Thymus (tissue), 11 donors: Measurements from ENCODE around the gene SEPTIN8. TPM values are rescaled to one million over a fixed set of nuclear protein-coding genes. Genes with fewer than 3 reads are reported as not detected.

Source experiments
- DNase-seq, 9 donors: peaks; one replicate each; pipeline ENCODE4 v3.0.0-alpha.2; 2013; ENCODE audit warnings: low spot score in 9 of 9, low read depth in 6 of 9, missing footprints in 1 of 9
- H3K27ac ChIP-seq, 2 donors: one replicate each; pipeline ENCODE4 v1.5.1; 2013; ENCODE audit warnings: control low read depth in 1 of 2, low read depth in 1 of 2, low read length in 1 of 2, mild to moderate bottlenecking in 1 of 2, moderate library complexity in 1 of 2
- H3K27me3 ChIP-seq, 2 donors: one replicate each; pipeline ENCODE4 v1.5.1; 2013; ENCODE audit warnings: low read length in 1 of 2; ENCODE audit not compliant: control insufficient read depth in 2 of 2, insufficient read depth in 1 of 2
- H3K36me3 ChIP-seq, 2 donors: one replicate each; pipeline ENCODE4 v1.5.1; 2013; ENCODE audit warnings: low read length in 1 of 2, mild to moderate bottlenecking in 1 of 2, moderate library complexity in 1 of 2; ENCODE audit not compliant: control insufficient read depth in 2 of 2, insufficient read depth in 2 of 2
- H3K4me1 ChIP-seq, 2 donors: one replicate each; pipeline ENCODE4 v1.5.1; 2013; ENCODE audit warnings: low read length in 2 of 2; ENCODE audit not compliant: control insufficient read depth in 2 of 2, insufficient read depth in 2 of 2
- H3K4me3 ChIP-seq, 2 donors: one replicate each; pipeline ENCODE4 v1.5.1; 2013; ENCODE audit warnings: low read length in 2 of 2, control low read depth in 1 of 2, mild to moderate bottlenecking in 1 of 2
- H3K9me3 ChIP-seq, 2 donors: one replicate each; pipeline ENCODE4 v1.5.1; 2013; ENCODE audit warnings: low read length in 1 of 2, mild to moderate bottlenecking in 1 of 2; ENCODE audit not compliant: control insufficient read depth in 2 of 2, insufficient read depth in 1 of 2
- WGBS: extraction: QIAGEN DNeasy Blood & Tissue Kit; methylation state at CpG from one replicate; pipeline ENCODE4 v1.1.7; 2013; 5-methylcytosine and 5-hydroxymethylcytosine counted together
- polyA plus RNA-seq: library from polyadenylated mRNA; stranded (reverse); fragments of 200-250 nt; gene quantifications from one replicate; pipeline ENCODE4 v1.2.3, GENCODE V29; 2013
- total RNA-seq: library from RNA; stranded (reverse); fragments of 120-200 nt; gene quantifications from one replicate; pipeline ENCODE4 v1.2.4, GENCODE V29; 2013
- donor health status: healthy.

SEPTIN8 gene
- total and polyA plus RNA-seq, 2 donors, result 13.8 to 17.8 TPM

- 98% methylated on average over 5 of the region's 5 CpGs for WGBS
- no peak overlapping the region for H3K27ac ChIP-seq
Observed at GRCh38 chr5:132773114-132773513, 3.9 kb downstream of the SEPTIN8 start.

DNA sequence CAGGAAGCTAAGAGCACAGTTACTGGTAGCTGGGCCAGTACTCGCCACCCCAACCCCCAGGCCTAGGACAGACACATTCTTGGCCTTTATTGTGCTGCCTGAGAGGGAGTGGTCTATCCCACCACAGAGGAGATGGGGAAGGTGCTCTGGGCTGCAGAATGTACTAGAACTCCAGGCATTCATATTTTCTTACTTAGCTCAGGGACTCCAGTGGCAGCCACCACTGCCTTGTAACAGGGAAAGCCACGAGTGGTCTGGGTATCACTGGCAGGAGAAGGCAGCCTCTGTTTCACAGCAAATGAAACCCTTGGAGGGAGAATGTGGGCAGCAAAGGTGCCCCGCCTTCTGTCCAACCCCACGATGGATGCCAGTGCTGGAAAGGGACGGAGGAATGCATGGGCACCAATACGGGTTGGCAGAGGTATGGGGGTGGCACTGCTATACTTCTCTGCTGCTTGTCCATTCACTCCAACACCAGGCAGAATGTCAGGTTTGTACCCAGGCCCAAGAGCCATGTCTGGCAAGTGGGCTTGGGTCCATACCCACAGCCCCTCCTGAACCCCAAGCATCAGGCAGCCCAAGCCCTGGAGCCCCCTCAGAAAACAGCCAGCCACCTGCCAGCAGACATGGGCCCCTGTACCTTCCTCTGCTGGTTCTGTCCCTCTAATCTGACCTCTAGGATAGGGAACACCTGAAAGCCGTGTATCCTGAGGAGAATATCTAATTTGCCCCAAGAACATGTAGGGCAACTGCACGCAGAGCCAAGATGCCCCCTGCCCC is 4.6 kb downstream of the SEPTIN8 start:
- Histone ChIP-seq H3K27me3 (peaks cover 7 to 46% of the 10 kb centered on the region in 2 donors), H3K4me1 (peaks cover 6 to 13% of the 10 kb centered on the region in 2 donors), H3K27ac (no peak overlapping the region), H3K36me3 (no peaks in the 10 kb centered on the region), H3K4me3 (no peak overlapping the region), H3K9me3 (no peaks in the 10 kb centered on the region)
- no peak for DNase-seq
- WGBS, result 71% methylated on average over 8 of the region's 8 CpGs

More at GRCh38 chr5:132773114-132773513, 3.9 kb downstream of the SEPTIN8 start:
- no peaks in the 10 kb centered on the region for H3K36me3 ChIP-seq
- no peak overlapping the region for H3K4me3 ChIP-seq
- peaks cover 9 to 14% of the 10 kb centered on the region in 2 donors for H3K4me1 ChIP-seq
- no peaks in the 10 kb centered on the region for H3K9me3 ChIP-seq
- H3K27me3 ChIP-seq, result peaks cover 13 to 52% of the 10 kb centered on the region in 2 donors
- no peak for DNase-seq

DNA sequence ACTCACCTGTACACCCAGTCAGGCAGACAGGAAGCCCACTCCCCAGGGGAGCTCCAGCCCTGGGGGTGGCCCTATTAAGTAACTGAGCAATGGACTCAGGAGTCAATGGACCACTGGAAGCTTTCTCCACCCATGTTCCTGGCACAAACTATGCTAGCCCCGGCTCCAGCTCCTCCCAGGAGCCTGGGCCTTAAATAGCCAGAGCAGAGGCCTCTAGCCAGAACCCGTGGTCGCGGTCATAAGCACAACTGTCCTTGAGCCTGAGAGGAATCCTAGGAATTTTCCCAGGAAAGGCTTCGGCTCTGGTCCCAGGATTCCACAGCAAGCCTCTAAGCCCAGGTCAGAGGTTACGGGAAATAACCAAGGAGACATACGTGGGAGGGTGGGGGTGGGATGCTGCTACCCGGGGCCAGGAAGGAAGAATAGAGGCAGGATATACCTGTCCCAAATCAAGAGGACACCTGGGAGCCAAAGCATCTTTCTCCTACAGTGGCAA is 5.5 kb downstream of the SEPTIN8 start:
- Histone ChIP-seq H3K36me3 (no peaks in the 10 kb centered on the region), H3K27me3 (peaks cover 6 to 39% of the 10 kb centered on the region in 2 donors), H3K4me3 (no peak overlapping the region), H3K27ac (peak overlapping the region in 1 of 2 donors; percentile 20), H3K9me3 (no peaks in the 10 kb centered on the region), H3K4me1 (peaks cover under 1 to 8% of the 10 kb centered on the region in 2 donors)
- 94% methylated on average over 8 of the region's 8 CpGs for WGBS
- no peak for DNase-seq

- Histone ChIP-seq H3K36me3 (no peaks in the 10 kb centered on the region), H3K27me3 (peaks cover 5 to 30% of the 10 kb centered on the region in 2 donors), H3K4me1 (peaks cover 0 to 4% of the 10 kb centered on the region in 2 donors), H3K27ac (peak overlapping the region in 1 of 2 donors; percentile 8), H3K4me3 (no peak overlapping the region), H3K9me3 (no peaks in the 10 kb centered on the region)
- no peak for DNase-seq
- 94% methylated on average over 8 of the region's 8 CpGs for WGBS
Observed at GRCh38 chr5:132770476-132771159, 6.4 kb downstream of the SEPTIN8 start.

GRCh38 chr5:132768485-132768868 is 8.6 kb downstream of the SEPTIN8 start:
- Histone ChIP-seq H3K27ac (no peak overlapping the region), H3K4me1 (peaks cover 0 to 4% of the 10 kb centered on the region in 2 donors), H3K36me3 (peaks cover 3 to 4% of the 10 kb centered on the region in 2 donors), H3K9me3 (no peaks in the 10 kb centered on the region), H3K4me3 (no peak overlapping the region), H3K27me3 (peaks cover 0 to 9% of the 10 kb centered on the region in 2 donors)
- DNase-seq, result no peak
- 99% methylated on average over 3 of the region's 3 CpGs for WGBS

GRCh38 chr5:132767150-132767549 is 9.9 kb downstream of the SEPTIN8 start:
- Histone ChIP-seq H3K9me3 (no peaks in the 10 kb centered on the region), H3K4me3 (no peak overlapping the region), H3K4me1 (peaks cover 0 to 4% of the 10 kb centered on the region in 2 donors), H3K27me3 (no peaks in the 10 kb centered on the region), H3K36me3 (peaks cover 3 to 4% of the 10 kb centered on the region in 2 donors), H3K27ac (no peak overlapping the region)
- DNase-seq, result no peak
- 90% methylated on average over 2 of the region's 2 CpGs for WGBS

DNA sequence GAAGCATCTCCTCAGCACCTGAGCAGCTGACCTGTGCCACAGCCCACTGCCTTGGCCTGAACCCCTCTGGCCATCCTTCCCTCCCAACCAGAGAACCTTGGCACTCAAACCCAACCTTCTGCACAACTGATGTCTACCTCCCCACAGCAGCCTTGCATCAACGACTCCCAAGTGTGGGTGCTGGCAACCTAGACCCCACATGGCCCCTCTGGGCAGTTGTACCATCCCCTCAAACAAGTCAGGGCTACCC is 10.3 kb downstream of the SEPTIN8 start:
- Histone ChIP-seq H3K4me3 (no peak overlapping the region), H3K9me3 (no peaks in the 10 kb centered on the region), H3K27ac (no peak overlapping the region), H3K4me1 (peaks cover 0 to 4% of the 10 kb centered on the region in 2 donors), H3K36me3 (peaks cover 3 to 4% of the 10 kb centered on the region in 2 donors), H3K27me3 (no peaks in the 10 kb centered on the region)
- WGBS, result 95% methylated on average over 1 of the region's 1 CpG
- DNase-seq, result no peak

GRCh38 chr5:132766020-132766805 is 10.8 kb downstream of the SEPTIN8 start:
- Histone ChIP-seq H3K9me3 (no peaks in the 10 kb centered on the region), H3K27ac (no peak overlapping the region), H3K27me3 (no peaks in the 10 kb centered on the region), H3K4me3 (no peak overlapping the region), H3K4me1 (peaks cover 0 to 4% of the 10 kb centered on the region in 2 donors), H3K36me3 (peaks cover 3 to 4% of the 10 kb centered on the region in 2 donors)
- WGBS, result 94% methylated on average over 14 of the region's 14 CpGs
- no peak for DNase-seq
